Measurements from ENCODE around the gene RAPGEF1.

DNA sequence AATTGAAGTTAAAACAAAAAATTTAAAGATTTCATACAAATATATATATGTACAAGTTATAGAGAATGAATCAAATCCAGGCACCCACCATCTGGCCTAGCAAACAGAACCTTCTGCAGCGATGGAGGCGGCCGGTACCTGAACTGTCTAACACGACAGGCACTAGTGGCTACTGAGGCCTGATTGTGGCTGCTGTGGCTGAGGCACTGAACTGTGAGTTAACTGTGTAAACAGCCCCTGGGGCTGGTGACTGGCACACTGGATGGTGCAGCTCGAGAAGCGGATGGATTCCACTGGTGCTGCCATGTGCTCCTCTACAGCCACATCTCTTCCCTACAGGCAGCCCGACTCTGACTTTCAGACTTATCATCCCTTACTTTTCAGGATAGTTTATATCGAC lies 82.4 kb downstream of the RAPGEF1 start:
- TF ChIP-seq POLR2A (IDR thresholded peaks at IDR 0.05): no peak
- TF ChIP-seq, protein P1, sequence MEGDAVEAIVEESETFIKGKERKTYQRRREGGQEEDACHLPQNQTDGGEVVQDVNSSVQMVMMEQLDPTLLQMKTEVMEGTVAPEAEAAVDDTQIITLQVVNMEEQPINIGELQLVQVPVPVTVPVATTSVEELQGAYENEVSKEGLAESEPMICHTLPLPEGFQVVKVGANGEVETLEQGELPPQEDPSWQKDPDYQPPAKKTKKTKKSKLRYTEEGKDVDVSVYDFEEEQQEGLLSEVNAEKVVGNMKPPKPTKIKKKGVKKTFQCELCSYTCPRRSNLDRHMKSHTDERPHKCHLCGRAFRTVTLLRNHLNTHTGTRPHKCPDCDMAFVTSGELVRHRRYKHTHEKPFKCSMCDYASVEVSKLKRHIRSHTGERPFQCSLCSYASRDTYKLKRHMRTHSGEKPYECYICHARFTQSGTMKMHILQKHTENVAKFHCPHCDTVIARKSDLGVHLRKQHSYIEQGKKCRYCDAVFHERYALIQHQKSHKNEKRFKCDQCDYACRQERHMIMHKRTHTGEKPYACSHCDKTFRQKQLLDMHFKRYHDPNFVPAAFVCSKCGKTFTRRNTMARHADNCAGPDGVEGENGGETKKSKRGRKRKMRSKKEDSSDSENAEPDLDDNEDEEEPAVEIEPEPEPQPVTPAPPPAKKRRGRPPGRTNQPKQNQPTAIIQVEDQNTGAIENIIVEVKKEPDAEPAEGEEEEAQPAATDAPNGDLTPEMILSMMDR (IDR thresholded peaks at IDR 0.05): no peak

Data from testis (tissue), 2 donors.